ENCODE measurements around the gene CCDC9B. TPM values are rescaled to one million over a fixed set of nuclear protein-coding genes. Genes with fewer than 3 reads are reported as not detected.
A peak's percentile ranks its signal among the peaks of the same experiment; 100 is the strongest.

Gene CCDC9B
- total RNA-seq, 1 donor from 2014 or later: 21.6 TPM

DNA sequence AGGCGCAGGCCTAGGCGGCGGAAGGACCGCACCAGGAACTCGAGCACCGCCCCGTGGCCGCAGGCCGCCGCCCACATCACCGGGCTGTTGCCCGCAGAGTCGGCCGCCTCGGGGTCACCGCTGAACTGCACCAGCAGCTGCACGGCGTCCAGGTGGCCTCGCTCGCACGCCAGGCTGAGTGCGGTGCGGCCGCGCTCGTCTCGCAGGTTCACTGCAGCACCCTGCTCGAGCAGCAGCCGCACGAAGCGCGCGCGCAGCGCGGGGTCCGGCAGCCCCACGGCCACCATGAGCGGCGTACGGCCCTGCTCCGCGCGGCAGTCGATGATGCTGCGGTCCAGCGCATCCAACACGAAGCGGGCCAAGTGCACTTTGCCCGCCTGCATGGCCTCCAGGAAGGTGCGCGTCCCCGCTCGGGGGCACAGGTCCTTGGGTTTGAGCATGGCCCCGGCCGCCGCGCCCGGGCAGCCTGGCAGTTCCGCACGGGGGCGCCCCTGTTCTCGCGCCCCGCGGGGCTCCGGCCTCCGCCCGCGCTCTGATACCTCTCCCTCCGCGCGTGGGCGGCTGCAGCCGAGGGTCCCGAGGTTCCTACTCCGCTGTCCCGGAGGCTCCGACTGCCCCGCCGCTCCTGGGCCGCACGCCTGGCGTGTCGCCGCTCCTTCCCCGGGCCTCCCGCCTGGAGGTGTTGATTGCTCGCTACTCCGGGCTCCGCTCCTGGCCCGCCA lies 58.4 kb downstream of the CCDC9B start:
- no peaks in the 10 kb centered on the region for H3K36me3 Mint-ChIP-seq (ENCODE audit: unreplicated experiment)
- TF ChIP-seq, protein P1, sequence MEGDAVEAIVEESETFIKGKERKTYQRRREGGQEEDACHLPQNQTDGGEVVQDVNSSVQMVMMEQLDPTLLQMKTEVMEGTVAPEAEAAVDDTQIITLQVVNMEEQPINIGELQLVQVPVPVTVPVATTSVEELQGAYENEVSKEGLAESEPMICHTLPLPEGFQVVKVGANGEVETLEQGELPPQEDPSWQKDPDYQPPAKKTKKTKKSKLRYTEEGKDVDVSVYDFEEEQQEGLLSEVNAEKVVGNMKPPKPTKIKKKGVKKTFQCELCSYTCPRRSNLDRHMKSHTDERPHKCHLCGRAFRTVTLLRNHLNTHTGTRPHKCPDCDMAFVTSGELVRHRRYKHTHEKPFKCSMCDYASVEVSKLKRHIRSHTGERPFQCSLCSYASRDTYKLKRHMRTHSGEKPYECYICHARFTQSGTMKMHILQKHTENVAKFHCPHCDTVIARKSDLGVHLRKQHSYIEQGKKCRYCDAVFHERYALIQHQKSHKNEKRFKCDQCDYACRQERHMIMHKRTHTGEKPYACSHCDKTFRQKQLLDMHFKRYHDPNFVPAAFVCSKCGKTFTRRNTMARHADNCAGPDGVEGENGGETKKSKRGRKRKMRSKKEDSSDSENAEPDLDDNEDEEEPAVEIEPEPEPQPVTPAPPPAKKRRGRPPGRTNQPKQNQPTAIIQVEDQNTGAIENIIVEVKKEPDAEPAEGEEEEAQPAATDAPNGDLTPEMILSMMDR (IDR thresholded peaks at IDR 0.05): peak; percentile 63
- peaks cover 27% of the 10 kb centered on the region for H3K4me1 Mint-ChIP-seq (ENCODE audit: unreplicated experiment)
- no peak for DNase-seq (ENCODE audit: extremely low spot score, unreplicated experiment)
- peaks cover 34% of the 10 kb centered on the region for H3K27me3 Mint-ChIP-seq (ENCODE audit: unreplicated experiment)
- peak overlapping the region; percentile 65 for H3K4me3 Mint-ChIP-seq (ENCODE audit: unreplicated experiment)
- H3K27ac Mint-ChIP-seq (ENCODE audit: unreplicated experiment): no peak overlapping the region
- H3K9me3 Mint-ChIP-seq (ENCODE audit: unreplicated experiment): no peaks in the 10 kb centered on the region

DNA sequence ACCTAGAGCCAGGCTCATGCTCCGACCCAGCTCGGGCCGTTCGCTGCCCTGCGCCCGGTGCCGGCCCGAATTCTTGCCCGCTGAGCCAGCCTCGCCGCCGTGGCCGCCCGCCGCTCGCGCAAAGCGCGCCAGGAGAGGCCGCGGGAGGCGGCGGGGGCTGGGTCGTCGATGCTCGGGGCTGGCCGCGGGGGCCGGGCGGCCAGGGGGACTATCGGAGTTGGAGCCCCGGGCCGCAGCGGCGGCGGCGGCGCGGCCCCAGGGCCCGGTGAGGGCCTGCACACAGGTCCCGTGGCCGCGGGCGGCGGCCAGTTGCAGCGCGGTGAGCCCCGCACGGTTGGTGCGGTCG lies 59.0 kb downstream of the CCDC9B start:
- Mint-ChIP-seq H3K27ac (ENCODE audit: unreplicated experiment) (no peak overlapping the region), H3K4me3 (ENCODE audit: unreplicated experiment) (no peak overlapping the region), H3K4me1 (ENCODE audit: unreplicated experiment) (peaks cover 28% of the 10 kb centered on the region), H3K27me3 (ENCODE audit: unreplicated experiment) (peaks cover 34% of the 10 kb centered on the region), H3K36me3 (ENCODE audit: unreplicated experiment) (no peaks in the 10 kb centered on the region), H3K9me3 (ENCODE audit: unreplicated experiment) (no peaks in the 10 kb centered on the region)
- TF ChIP-seq, protein P1 (IDR thresholded peaks at IDR 0.05): no peak
- DNase-seq (ENCODE audit: extremely low spot score, unreplicated experiment): no peak

Other genes with a start within 250 kb of the CCDC9B start
- 39.3 and 46.6 TPM in 2 replicates for gene BMF, start 232.1 kb downstream of the CCDC9B start, total RNA-seq
- gene BUB1B, start 179.9 kb downstream of the CCDC9B start, total RNA-seq: 8.0 and 8.5 TPM in 2 replicates
- gene PAK6, start 101.9 kb downstream of the CCDC9B start, total RNA-seq: not detected in 2 replicates
- 0.30 and 0.42 TPM in 2 replicates for gene ANKRD63, start 57.9 kb downstream of the CCDC9B start, total RNA-seq
- 0.40 and 1.2 TPM in 2 replicates for gene PLCB2, start 33.0 kb downstream of the CCDC9B start, total RNA-seq
- gene INAFM2, start 17.2 kb downstream of the CCDC9B start, total RNA-seq: 69.0 and 70.3 TPM in 2 replicates
- gene PHGR1, start 10.1 kb upstream of the CCDC9B start, total RNA-seq: not detected in 2 replicates
- gene DISP2, start 17.3 kb upstream of the CCDC9B start, total RNA-seq: 1.4 and 1.5 TPM in 2 replicates
- gene KNSTRN, start 41.8 kb upstream of the CCDC9B start, total RNA-seq: 25.1 and 27.3 TPM in 2 replicates
- gene IVD, start 64.9 kb upstream of the CCDC9B start, total RNA-seq: 60.4 and 62.0 TPM in 2 replicates
- gene BAHD1, start 100.0 kb upstream of the CCDC9B start, total RNA-seq: 22.8 and 26.4 TPM in 2 replicates
- gene CHST14, start 130.0 kb upstream of the CCDC9B start, total RNA-seq: 46.4 and 48.8 TPM in 2 replicates
- gene CCDC32, start 224.1 kb upstream of the CCDC9B start, total RNA-seq: 23.9 and 28.3 TPM in 2 replicates
- gene RPUSD2, start 228.4 kb upstream of the CCDC9B start, total RNA-seq: 9.6 and 11.7 TPM in 2 replicates

Data from osteocyte (in vitro differentiated cells).